ENCODE results near the gene RELA. TPM values are rescaled to one million over a fixed set of nuclear protein-coding genes. Genes with fewer than 3 reads are reported as not detected.

The RELA gene
- total RNA-seq, 2 experiments from 2014 or later: 48.0 to 78.9 TPM

DNA sequence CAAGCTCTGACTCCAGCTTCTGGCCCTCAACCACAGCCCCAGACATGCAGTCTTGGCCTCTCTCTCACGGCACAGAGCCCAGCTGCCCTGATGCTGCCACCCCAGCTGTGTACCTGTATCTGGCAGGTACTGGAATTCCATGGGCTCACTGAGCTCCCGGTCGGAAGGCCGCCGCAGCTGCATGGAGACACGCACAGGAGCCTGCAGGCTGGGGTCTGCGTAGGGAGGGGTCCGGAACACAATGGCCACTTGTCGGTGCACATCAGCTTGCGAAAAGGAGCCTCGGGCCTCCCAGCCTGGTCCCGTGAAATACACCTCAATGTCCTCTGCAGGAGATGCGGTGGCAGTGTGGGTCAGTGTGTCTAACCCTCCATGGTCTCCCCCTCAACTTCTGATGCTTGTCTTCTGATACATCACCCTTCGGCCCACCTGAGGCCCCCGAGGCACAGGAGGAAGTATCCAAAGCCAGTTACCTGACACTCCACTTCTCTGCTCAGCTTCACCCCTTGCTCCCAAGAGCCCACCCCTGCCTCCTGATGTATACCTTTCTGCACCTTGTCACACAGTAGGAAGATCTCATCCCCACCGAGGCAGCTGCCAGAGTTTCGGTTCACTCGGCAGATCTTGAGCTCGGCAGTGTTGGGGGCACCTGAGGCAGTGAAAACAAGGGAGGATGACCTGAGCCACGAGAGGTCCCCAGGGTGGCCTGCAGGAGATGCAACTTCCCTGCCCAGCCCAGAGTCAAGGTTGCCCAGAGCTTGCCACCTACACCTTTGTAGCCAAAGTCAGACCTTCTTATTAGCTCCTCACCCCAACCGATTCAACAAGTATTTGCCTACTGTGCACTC is 4.3 kb downstream of the RELA start:
- BruUV-seq (replicated peaks): no TSS peak
- H3K9me3 ChIP-seq (ENCODE audit: low read length): no peaks in the 10 kb centered on the region
- peaks cover 11% of the 10 kb centered on the region; the same call in 1 of the 2 replicates for H4K20me1 ChIP-seq (ENCODE audit: insufficient read depth, low read length)
- H3K79me2 ChIP-seq (ENCODE audit: insufficient read depth, low read depth, low read length): peaks cover 19% of the 10 kb centered on the region
- no peak overlapping the region for H2AFZ ChIP-seq (ENCODE audit: low read length)
- H3K36me3 ChIP-seq (ENCODE audit: insufficient read depth, low read length): peaks cover 81% of the 10 kb centered on the region
- no peak for DNase-seq (ENCODE audit: low spot score)
- H3K9me2 ChIP-seq (ENCODE audit: insufficient read depth, low read length): no peaks in the 10 kb centered on the region
- no peak overlapping the region for H3K4me3 ChIP-seq (ENCODE audit: low read depth, low read length, poor library complexity, severe bottlenecking)
- H3K4me1 ChIP-seq (ENCODE audit: insufficient read depth, low read length, poor library complexity, severe bottlenecking): peaks cover 11% of the 10 kb centered on the region
- intact Hi-C loops (cut with micrococcal nuclease; ENCODE audit: unreplicated experiment): no loop called here
- ChIA-PET CTCF (ENCODE audit: unreplicated experiment) (no interaction called here), POLR2A (interaction anchor here (1.2 to 1.3 kb wide), 2 partner anchors 20 to 53 kb away, joined by 3 to 4 read pairs; partner anchors contain the start of gene KAT5)
- no peak overlapping the region for H3K4me2 ChIP-seq (ENCODE audit: low read length)
- TF ChIP-seq EZH2phosphoT487 (IDR thresholded peaks at IDR 0.05; ENCODE audit: borderline replicate concordance, low read depth, low read length): no peak
- TF ChIP-seq CTCF (conservative IDR thresholded peaks at IDR 0.05; ENCODE audit: low read length): no peak
- no peak overlapping the region for H3K27ac ChIP-seq (ENCODE audit: low read depth, low read length, poor library complexity, severe bottlenecking)

DNA sequence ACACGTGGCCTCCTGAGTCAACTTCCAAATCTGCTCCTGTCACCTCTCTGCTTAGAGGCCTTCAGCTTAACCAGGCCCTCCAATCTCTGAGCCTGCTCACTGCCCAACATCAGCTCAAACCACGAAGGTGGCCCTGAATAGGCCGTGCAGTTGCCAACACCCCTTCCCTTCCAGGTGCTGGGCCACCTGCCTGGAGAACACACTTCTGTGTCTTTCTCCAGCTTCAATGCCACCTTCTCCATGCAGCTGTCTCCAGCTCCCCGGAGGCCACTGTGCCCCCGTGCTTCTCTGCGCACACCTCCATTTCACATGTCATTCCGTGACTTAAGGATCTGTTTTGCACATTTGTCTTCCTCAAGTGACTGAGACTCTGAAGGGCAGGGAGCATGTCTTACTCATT is 5.3 kb downstream of the RELA start:
- TF ChIP-seq EZH2phosphoT487 (IDR thresholded peaks at IDR 0.05; ENCODE audit: borderline replicate concordance, low read depth, low read length) (no peak), CTCF (conservative IDR thresholded peaks at IDR 0.05; ENCODE audit: low read length) (no peak)
- H3K36me3 ChIP-seq (ENCODE audit: insufficient read depth, low read length): peaks cover 89% of the 10 kb centered on the region
- H3K9me2 ChIP-seq (ENCODE audit: insufficient read depth, low read length): no peaks in the 10 kb centered on the region
- intact Hi-C loops (cut with micrococcal nuclease; ENCODE audit: unreplicated experiment): no loop called here
- no peak for DNase-seq (ENCODE audit: low spot score)
- H3K4me2 ChIP-seq (ENCODE audit: low read length): no peak overlapping the region
- no peak overlapping the region for H3K27ac ChIP-seq (ENCODE audit: low read depth, low read length, poor library complexity, severe bottlenecking)
- no peak overlapping the region for H3K4me3 ChIP-seq (ENCODE audit: low read depth, low read length, poor library complexity, severe bottlenecking)
- ChIA-PET POLR2A (interaction anchor here (1.3 kb wide), 1 partner anchor 54 kb away, joined by 4 read pairs; the partner anchor contains the start of gene KAT5), CTCF (ENCODE audit: unreplicated experiment) (no interaction called here)
- H3K79me2 ChIP-seq (ENCODE audit: insufficient read depth, low read depth, low read length): peaks cover 18% of the 10 kb centered on the region
- H2AFZ ChIP-seq (ENCODE audit: low read length): no peak overlapping the region
- no peaks in the 10 kb centered on the region for H3K9me3 ChIP-seq (ENCODE audit: low read length)
- peaks cover 11% of the 10 kb centered on the region; the same call in 1 of the 2 replicates for H4K20me1 ChIP-seq (ENCODE audit: insufficient read depth, low read length)
- BruUV-seq (replicated peaks): no TSS peak
- peaks cover 21% of the 10 kb centered on the region for H3K4me1 ChIP-seq (ENCODE audit: insufficient read depth, low read length, poor library complexity, severe bottlenecking)

Measured in OCI-LY7 (cell line).